Suppressor macrophage treated with lipopolysaccharide for 4 hours (primary cell): Measurements from ENCODE around the gene C15orf62.

Experiments
- DNase-seq: peaks from one replicate; pipeline ENCODE4 v3.0.0-alpha.2; 2020

The C15orf62 gene

GRCh38 chr15:40756938-40757337 lies 12.8 kb upstream of the C15orf62 start:
- no peak for DNase-seq

GRCh38 chr15:40759961-40760360 lies 9.8 kb upstream of the C15orf62 start:
- no peak for DNase-seq

GRCh38 chr15:40762919-40763800 lies 6.6 kb upstream of the C15orf62 start:
- peak; percentile 27 for DNase-seq

- DNase-seq, result peak; percentile 68
These were observed 5.8 kb upstream of the C15orf62 start, which contains the start of gene GCHFR for GRCh38 chr15:40763801-40764628. Gene GCHFR, plus strand, starts transcription at chr15:40764068. Its CDS starts 113 bp downstream, at chr15:40764181.

- DNase-seq, result no peak
These were observed 5.1 kb upstream of the C15orf62 start for GRCh38 chr15:40764629-40765103.

- no peak for DNase-seq
These were observed 3.5 kb upstream of the C15orf62 start for GRCh38 chr15:40766194-40766815.

GRCh38 chr15:40766906-40767837 lies 2.6 kb upstream of the C15orf62 start:
- DNase-seq, result no peak

- DNase-seq, result no peak
These were observed 1.8 kb upstream of the C15orf62 start for GRCh38 chr15:40767838-40768500.

- no peak for DNase-seq
These were observed 1.1 kb upstream of the C15orf62 start for GRCh38 chr15:40768521-40769273.

- DNase-seq, result no peak
These were observed 454 bp downstream of the C15orf62 start for GRCh38 chr15:40770147-40770721.

GRCh38 chr15:40771242-40771641 lies 1.5 kb downstream of the C15orf62 start:
- no peak for DNase-seq

- no peak for DNase-seq
These were observed 2.2 kb downstream of the C15orf62 start for GRCh38 chr15:40772014-40772413.

GRCh38 chr15:40773496-40773895 lies 3.7 kb downstream of the C15orf62 start:
- DNase-seq, result no peak

- DNase-seq, result no peak
These were observed 4.1 kb downstream of the C15orf62 start for GRCh38 chr15:40773902-40774301.

GRCh38 chr15:40775007-40775406 lies 5.2 kb downstream of the C15orf62 start:
- DNase-seq, result no peak

GRCh38 chr15:40775740-40776536 lies 6.2 kb downstream of the C15orf62 start:
- DNase-seq, result no peak

- peak; percentile 66 for DNase-seq
These were observed 6.9 kb downstream of the C15orf62 start for GRCh38 chr15:40776537-40777141.

GRCh38 chr15:40782609-40783227 lies 12.9 kb downstream of the C15orf62 start:
- DNase-seq, result peak; percentile 57
